ENCODE measurements around the gene PTPRJ.

DNA sequence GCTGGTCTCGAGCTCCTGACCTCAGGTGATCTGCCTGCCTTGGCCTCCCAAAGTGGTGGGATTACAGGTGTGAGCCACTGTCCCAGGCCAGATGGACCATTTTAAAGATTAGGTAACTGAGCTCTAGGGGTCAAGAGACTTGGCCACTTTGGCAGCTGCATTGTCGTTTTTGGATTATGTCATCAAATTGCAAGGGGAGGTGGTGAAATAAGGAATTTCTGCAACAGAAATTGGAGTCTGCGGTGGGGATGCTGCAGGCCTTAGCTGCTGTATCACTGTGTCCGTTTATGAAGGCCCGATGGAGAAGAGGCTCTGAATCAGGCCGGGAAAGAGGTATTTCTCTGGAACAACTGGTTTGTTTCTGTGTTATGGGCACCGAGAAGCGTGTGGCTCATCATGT lies 34.6 kb downstream of the PTPRJ start:
- no peak for TF ChIP-seq POLR2A (IDR thresholded peaks at IDR 0.05; ENCODE audit: low read depth, low read length)
- TF ChIP-seq POLR2AphosphoS5 (IDR thresholded peaks at IDR 0.05; ENCODE audit: low read depth, low read length) = no peak

Measured in GM12892 (cell line).